Umbilical cord (tissue), 2 donors: ENCODE results near the gene PHIP. TPM values are rescaled to one million over a fixed set of nuclear protein-coding genes. Genes with fewer than 3 reads are reported as not detected.

ENCODE experiments used
- DNase-seq: peaks from one replicate; pipeline ENCODE4 v3.0.0-alpha.2; 2015; ENCODE audit warnings: low spot score
- total RNA-seq: library from RNA; depleted of rRNA; stranded (reverse); fragments of >200 nt; gene quantifications from one replicate; pipeline ENCODE4 v1.2.3, GENCODE V29; 2014; ENCODE audit warnings: low replicate concordance; ENCODE audit not compliant: insufficient read depth

PHIP gene
- total RNA-seq, 1 donor from 2014 or later, result 38.8 TPM

DNA sequence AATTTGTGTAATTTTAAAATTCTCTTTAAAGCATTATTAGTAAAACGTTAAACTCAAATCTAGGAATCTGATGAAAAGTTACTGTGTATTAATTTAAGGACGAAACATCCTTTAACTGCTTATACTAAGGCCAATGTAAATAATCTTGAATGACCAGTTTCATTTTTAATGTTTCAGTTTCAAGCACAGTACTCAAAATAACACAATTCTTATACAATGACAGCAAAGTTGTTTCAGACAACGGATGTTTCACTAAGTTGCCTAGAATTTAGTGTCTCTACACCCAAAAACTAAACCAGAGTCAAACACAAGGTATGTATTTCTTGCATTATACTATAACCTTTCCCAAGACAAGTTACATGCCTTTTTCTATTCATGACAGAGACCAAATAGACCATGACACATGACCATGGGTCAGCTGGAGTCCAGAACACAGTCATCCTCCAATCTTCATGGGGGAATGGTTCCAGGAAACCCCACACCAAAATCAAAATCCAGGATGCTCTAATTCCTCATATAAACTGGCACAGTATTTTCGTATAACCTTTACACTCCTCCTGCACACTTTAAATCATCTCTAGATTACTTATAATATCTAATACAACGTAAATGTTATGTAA is 7.7 kb downstream of the PHIP start:
- no peak for DNase-seq

DNA sequence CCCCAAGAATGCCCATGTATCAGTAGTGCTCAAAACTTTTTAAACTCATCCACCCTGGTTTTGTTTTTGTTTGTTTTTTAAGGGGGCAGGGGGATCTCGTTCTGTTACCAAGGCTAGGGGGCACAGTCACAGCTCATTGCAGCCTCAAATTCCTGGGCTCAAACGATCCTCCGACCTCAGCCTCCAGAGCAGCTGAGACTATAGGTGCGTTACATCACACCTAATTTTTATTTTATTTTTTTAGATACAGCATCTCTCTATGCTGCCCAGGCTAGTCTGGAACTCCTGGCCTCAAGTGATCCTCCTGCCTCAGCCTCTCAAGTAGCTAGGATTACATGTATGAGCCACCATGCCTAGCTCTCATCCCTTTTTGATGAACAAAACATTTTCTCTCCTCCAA is 11.2 kb downstream of the PHIP start:
- DNase-seq, result no peak

DNA sequence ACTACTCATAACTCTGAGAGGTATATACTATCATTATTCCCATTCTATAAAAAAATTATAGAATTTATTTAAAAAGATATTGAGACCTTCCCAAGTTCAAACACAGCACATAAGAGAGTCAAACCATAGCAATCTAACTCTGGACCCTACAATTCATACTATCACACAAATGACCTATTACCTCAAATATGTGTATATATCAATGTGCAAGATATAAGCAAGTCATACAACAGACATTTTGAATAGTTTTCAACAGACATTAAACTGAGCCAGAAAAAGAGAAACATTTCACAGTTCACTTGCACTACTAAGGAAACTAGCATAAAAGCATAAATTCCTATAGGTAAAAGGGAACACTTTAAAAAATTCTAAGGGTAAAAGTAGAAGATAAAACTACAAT is 11.7 kb downstream of the PHIP start:
- DNase-seq, result no peak

DNA sequence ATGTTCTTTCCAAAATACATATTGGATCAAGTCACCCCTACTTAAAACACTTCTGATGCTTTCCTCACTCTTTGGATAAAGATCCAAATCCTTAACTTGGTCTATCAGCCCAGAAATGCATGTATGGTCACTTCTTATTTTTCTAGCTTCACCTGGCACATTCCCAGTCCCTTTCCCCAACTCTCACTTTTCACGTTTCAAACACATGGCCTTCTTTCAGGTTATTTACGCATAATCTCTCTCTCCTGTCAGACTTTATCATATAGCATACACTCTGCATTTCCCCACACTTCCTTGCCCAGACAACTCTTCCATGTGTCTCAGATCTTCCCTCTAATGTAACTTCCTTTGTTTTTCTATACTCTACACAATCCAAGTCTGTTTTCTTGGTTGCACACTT is 12.8 kb downstream of the PHIP start:
- DNase-seq, result no peak

DNA sequence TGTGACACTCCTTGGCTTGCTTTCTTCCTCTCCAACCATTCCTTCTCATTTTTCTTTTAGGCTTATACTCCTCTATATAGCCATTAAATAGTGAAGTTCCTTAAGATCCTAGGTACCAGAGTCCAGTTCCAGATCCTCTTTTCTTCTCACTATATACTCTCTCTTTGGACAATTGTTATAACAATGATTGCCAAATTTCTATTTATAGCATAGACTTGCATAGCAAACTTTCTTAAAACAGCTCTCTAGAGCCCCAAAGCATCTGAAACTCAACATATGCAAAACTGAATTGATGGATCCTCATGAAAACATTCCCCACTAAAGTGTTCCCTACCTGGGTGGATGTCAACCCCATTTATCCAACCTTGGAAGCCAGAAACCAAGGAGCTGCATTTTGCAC is 13.4 kb downstream of the PHIP start:
- no peak for DNase-seq

DNA sequence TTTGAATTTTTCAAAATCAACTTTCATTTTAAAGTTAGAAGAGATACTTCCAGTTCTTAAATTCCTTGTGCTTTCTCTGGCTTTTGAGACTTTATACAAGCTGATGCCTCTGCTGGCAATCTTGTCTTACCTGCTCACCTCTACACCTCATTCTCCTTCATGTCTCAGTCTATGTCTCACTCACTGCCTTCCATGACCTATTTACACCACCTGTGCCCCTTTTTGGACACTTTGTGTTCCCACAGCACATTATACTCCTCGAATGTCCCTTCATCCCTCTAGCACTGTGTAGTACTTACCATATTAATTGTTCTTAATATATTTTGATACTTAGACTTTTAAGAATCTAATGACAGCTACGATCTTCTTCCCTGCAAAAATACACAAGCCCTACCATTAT is 15.3 kb downstream of the PHIP start:
- no peak for DNase-seq

DNA sequence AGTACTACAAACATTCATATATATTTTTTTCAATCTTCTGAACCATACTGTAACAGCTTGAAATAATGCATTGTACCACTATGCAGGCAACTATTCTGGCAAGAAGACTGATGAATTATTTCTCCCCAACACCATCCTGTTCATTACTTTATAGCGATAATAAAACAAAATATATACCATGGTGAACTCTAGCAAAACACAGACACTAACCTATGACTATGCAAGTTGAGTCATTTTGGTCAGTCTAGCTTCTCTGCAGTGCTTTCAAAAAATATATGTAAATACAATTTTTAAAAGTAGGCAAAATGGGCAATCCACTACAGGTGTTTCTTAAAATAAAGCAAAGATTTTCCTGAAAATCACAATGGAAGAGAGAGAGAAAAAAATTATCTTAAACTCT is 20.3 kb downstream of the PHIP start:
- no peak for DNase-seq

DNA sequence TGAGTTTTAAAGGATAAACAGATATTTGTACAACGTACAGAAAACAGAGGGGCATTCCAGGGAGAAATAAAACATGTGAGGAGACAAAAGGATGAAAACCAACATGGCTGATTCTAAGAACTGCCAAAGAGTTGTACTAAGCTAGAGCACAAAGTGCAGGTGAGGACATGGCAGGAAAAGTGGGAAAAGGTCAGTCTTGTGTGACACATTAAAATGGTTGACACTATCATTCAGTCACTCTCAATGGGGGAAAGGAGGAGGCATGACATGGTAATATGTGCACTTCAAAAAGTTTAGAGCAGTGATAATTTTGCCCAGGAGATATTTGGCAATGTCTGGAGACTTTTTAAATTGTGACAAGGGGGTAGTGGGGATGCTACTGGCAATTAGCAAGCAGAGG is 21.8 kb downstream of the PHIP start:
- DNase-seq, result no peak

DNA sequence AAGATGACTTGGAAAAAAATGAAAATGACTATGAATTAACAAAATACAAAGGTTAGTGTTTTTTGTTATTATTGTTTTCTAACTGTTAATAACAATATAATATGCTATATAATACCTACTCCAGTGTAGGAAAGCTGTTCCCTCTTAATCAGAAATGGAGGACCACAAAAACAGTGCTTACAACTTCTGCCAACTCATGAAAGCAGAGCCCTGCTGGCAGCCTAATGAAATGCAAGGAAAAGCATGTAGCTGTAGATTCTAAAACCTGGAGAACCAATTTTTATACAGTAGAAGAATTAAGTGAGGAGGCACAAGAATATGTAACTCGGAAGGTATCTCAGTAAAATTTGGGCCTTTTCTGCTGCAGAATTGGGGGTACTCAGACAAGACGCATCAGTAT is 29.4 kb downstream of the PHIP start:
- DNase-seq, result no peak

DNA sequence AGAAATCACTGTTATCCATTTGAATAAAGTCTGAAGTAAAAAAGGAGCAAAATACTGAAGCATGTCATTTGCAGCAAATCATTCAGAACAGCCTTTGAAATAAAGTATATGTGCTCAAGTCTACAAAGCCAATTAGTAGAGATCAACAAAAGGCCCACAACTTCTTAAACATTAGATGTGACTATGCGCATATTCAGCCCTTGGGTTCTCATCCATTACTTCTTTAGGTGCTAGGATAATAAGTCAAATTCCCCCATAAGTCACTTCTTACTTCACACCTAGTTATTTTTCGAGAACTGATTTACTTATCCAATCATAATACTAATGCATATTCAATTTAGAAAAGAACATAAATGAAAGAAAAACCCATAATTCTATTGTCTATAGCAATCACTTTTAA is 31.0 kb downstream of the PHIP start:
- DNase-seq, result no peak

- no peak for DNase-seq
Observed at GRCh38 chr6:79045966-79046365, 32.1 kb downstream of the PHIP start.

DNA sequence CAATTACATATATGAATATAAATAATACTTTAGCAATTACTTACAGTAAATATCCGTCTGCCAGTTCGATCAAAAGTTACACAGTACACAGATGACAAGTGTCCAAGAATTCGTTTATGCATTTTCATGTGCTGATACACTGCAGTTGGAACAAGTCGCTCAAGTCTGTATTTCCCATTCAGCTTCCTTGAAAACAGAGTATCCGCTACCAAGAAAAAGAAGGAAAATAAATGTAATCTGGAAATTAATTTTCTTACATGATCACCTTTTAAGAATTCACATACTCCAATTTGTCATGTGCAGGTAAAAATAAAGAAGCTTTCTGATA is 35.3 kb downstream of the PHIP start:
- no peak for DNase-seq

- DNase-seq, result no peak
Observed at GRCh38 chr6:79042088-79042798, 35.8 kb downstream of the PHIP start.

- DNase-seq, result no peak
Observed at GRCh38 chr6:79040083-79040482, 38.0 kb downstream of the PHIP start.

- no peak for DNase-seq
Observed at GRCh38 chr6:79038061-79038460, 40.0 kb downstream of the PHIP start.

DNA sequence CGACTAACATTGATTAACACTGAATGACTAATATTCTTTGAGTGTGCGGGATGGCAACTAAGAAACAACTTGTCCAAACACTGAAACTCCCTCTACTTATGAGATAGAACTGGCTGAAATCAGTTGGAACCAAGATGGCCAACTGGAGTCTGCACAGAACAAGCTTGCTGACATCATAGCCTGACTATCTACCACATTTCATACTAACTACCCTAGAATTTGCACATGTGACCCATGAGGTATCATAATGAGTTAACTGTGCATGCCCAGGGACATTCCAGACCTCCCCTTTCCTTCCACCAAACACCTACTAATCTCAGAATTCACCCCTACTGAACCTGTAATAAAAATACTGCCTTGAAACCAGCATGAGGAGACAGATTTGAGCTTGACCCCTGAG is 43.2 kb downstream of the PHIP start:
- DNase-seq, result no peak

- no peak for DNase-seq
Observed at GRCh38 chr6:79033279-79033678, 44.8 kb downstream of the PHIP start.

GRCh38 chr6:79031821-79032590 is 46.0 kb downstream of the PHIP start:
- DNase-seq, result no peak

DNA sequence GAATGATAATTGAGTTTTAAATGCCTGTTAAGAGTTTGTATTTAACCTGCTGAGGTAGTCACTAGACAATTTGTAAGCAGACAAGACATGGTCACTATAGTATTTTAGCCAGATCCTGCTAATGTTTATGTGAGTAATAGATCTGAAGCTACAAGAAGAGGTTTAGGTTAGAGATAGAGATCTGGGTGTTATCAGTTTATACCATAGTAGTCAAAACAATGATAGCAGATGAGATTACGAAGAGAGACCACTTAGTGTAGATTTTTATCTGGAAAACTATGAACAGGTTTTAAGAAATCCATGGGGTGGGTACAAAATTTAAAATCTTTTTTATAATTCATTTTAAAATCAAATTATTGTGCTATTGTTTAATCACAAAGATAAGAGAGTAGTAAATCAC is 47.5 kb downstream of the PHIP start:
- no peak for DNase-seq

DNA sequence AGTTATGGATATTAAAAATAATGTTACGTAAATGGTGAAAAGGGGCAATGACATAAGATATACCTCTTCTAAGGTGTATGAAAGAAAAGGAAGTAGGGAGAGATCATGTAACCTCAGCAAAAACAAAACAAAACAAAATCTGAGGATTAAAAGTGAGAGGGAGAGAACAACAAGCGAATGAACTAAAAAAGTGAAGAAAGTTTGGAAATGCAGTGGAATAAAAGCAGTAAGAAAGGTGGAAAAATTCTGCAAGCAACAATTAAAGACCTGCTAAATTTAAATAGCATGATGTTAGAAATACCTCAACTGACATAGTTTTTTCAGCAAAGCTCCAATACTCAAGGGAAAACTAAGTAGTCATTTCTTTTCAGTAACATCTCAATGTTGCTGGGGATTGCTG is 48.0 kb downstream of the PHIP start:
- no peak for DNase-seq

- no peak for DNase-seq
Observed at GRCh38 chr6:79028641-79029314, 49.3 kb downstream of the PHIP start.

- no peak for DNase-seq
Observed at GRCh38 chr6:79011940-79012339, 66.1 kb downstream of the PHIP start.

DNA sequence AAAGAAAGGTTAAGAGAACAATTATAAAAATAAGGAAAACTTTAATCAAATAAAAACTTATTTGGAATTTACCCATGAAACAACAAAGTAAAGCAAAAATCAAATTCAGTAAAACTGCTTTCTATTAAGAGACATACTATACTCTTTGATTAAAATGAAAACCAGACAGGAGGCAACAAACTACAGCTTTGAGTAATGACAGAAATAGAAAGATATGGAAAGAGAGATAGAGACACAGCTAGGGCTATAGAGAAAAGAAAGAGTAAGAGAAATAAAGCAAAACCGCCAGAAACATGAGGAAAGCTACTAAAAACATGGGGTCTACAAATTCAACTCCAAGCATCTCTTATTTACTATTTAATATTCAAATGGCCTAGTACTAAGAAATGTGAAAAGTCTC is 67.6 kb downstream of the PHIP start:
- no peak for DNase-seq
